Bronchial epithelial cell (primary cell): ENCODE results near the gene SLC12A8. TPM values are rescaled to one million over a fixed set of nuclear protein-coding genes. Genes with fewer than 3 reads are reported as not detected.
"Not testable (repeated sequence)": the region's sequence is repeated elsewhere in the genome, so short reads cannot be mapped to it uniquely, and the experiment has no call there.

ENCODE experiments used
- DNase-seq: peaks from one replicate; pipeline ENCODE4 v3.0.0-alpha.2; 2010; ENCODE audit warnings: low read depth
- FAIRE-seq: peaks from 2 replicates; lab custom pipeline; 2011; peaks lifted over from hg19 to GRCh38; lab: Jason Lieb, UNC
- H3K27me3 ChIP-seq: 2 replicates; pipeline ENCODE4 v1.5.1; 2011; ENCODE audit warnings: low read length; ENCODE audit not compliant: control insufficient read depth, insufficient read depth
- H3K36me3 ChIP-seq: 2 replicates; pipeline ENCODE4 v1.5.1; 2011; ENCODE audit warnings: low read length; ENCODE audit not compliant: control insufficient read depth, insufficient read depth
- H3K4me3 ChIP-seq: 2 replicates; pipeline ENCODE4 v1.5.1; 2011; ENCODE audit warnings: mild to moderate bottlenecking, low read depth, low read length, control low read depth
- CTCF ChIP-seq: IDR thresholded peaks from 2 replicates; pipeline ENCODE4 v1.5.1; 2011; ENCODE audit warnings: mild to moderate bottlenecking, moderate library complexity, low read length, control low read depth, inconsistent platforms; ENCODE audit not compliant: insufficient read depth, severe bottlenecking
- total RNA-seq: library from RNA; depleted of rRNA; stranded (reverse); fragments of >200 nt; gene quantifications from 2 replicates; pipeline ENCODE4 v1.2.1, GENCODE V29; 2014

The SLC12A8 gene
- total RNA-seq, 1 donor from 2014 or later, result 19.2 TPM

GRCh38 chr3:125085166-125085565, 127.4 kb downstream of the SLC12A8 start:
- no peak overlapping the region for H3K4me3 ChIP-seq
- DNase-seq (no peak), FAIRE-seq (no peak)
- H3K27me3 ChIP-seq, result no peaks in the 10 kb centered on the region
- H3K36me3 ChIP-seq, result peaks cover 1% of the 10 kb centered on the region
- no peak for TF ChIP-seq CTCF

- DNase-seq (no peak), FAIRE-seq (no peak)
- Histone ChIP-seq H3K27me3 (no peaks in the 10 kb centered on the region), H3K4me3 (no peak overlapping the region), H3K36me3 (peaks cover 1% of the 10 kb centered on the region)
- TF ChIP-seq CTCF, result no peak
These were observed 128.8 kb downstream of the SLC12A8 start for GRCh38 chr3:125083776-125084175.

- H3K36me3 ChIP-seq, H3K27me3 ChIP-seq, H3K4me3 ChIP-seq, FAIRE-seq: not testable (repeated sequence)
- peak; percentile 51 for DNase-seq
These were observed 130.2 kb downstream of the SLC12A8 start for GRCh38 chr3:125082339-125082738.

GRCh38 chr3:125080077-125080476, 132.5 kb downstream of the SLC12A8 start:
- DNase-seq, result no peak

GRCh38 chr3:125079675-125080045, 132.9 kb downstream of the SLC12A8 start:
- H3K4me3 ChIP-seq, result no peak overlapping the region
- FAIRE-seq, result no peak
- DNase-seq, result peak; percentile 73
- H3K27me3 ChIP-seq, result no peaks in the 10 kb centered on the region
- H3K36me3 ChIP-seq, result peaks cover 1% of the 10 kb centered on the region
- TF ChIP-seq CTCF, result no peak

More at GRCh38 chr3:125080077-125080476, 132.5 kb downstream of the SLC12A8 start:
- H3K27me3 ChIP-seq, result no peaks in the 10 kb centered on the region
- peaks cover 1% of the 10 kb centered on the region for H3K36me3 ChIP-seq
- no peak for FAIRE-seq
- TF ChIP-seq CTCF, result no peak
- no peak overlapping the region for H3K4me3 ChIP-seq

- Histone ChIP-seq H3K27me3 (no peaks in the 10 kb centered on the region), H3K4me3 (no peak overlapping the region), H3K36me3 (peaks cover 1% of the 10 kb centered on the region)
- FAIRE-seq (no peak), DNase-seq (no peak)
- no peak for TF ChIP-seq CTCF
These were observed 133.4 kb downstream of the SLC12A8 start for GRCh38 chr3:125078951-125079674.
